ENCODE data around the gene ARHGEF25.
"Not testable (repeated sequence)": the region's sequence is repeated elsewhere in the genome, so short reads cannot be mapped to it uniquely, and the experiment has no call there.

The ARHGEF25 gene

DNA sequence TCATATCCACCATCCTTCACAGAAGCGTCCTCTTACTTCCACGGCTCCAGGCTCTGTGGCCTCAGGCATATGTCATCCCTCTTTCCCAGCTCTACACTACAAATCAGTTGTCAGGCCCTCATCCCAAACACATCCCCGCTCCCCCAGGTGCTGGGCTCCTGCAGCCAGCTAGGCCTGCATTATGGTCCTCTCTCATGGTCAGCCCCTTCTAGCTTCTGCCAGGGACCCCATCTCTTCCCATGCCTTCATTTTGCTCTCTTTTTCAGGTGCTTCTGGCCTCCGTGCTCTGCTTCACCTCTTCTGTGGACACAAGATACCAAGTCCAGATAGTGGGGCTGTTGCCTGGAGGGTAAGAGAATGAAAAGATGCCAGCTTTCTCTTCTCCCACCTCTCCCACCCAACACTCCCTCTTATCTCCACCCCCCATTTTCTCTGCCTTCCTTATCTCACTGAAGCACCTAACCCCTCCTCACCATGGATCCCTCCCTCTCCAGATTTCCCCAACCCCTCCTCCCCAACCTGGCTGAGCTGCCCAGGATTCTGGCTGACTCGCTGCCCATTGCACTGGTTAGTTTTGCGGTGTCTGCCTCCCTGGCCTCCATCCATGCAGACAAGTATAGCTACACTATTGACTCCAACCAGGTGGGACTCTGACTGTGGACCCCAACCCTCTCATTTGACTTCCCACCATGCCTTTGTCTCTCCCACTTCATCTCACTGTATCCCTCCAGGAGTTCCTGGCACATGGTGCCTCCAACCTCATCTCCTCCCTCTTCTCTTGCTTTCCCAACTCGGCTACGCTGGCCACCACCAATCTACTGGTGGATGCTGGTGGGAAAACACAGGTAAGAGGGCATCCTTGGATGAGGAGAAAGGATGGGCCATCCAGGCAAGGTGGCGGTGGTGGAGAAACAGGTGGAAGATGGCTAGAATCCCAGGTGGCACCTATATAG lies 11.3 kb downstream of the ARHGEF25 start:
- no peak for DNase-seq

DNA sequence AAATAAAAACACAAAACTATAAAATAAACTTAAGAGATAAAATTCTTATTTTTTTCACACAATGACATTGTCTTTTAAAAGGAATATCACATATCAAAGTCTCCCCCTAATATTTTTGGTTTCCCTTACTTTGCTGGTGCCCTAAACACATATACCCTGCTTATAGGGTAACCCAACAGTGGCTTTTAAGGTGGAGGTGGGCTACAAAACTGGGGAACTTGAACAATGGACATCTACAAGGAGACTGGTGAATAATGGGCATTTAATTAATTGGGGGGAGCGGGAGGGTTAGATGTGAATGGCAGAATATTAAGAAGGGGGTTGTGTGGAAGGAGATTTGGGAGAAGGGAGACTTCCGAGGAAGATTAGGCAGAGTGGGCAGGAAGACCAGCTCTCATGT lies 12.2 kb downstream of the ARHGEF25 start:
- DNase-seq, result no peak

DNA sequence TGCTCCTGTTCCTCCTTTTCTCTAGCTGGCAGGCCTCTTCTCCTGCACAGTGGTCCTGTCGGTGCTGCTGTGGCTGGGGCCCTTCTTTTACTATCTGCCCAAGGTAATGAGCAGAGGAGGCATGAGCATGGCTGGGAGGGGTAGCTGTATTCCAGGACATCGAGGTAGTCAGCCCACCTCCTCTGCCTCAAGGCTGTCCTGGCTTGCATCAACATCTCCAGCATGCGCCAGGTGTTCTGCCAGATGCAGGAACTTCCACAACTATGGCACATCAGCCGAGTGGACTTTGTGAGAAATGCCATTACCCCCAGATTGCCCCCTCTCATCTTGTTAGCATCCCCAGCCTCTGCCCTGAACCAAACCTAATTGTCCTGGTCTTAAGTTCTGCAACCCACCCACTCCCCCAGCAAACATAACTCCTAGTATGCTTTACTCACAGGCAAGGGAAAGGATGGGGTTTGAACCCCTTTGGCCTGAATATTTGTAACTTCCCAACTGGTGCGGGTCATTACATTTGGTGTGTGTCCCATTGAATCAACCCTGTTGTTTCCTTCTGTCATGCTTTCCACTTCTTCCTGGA lies 12.7 kb downstream of the ARHGEF25 start:
- no peak for DNase-seq

DNA sequence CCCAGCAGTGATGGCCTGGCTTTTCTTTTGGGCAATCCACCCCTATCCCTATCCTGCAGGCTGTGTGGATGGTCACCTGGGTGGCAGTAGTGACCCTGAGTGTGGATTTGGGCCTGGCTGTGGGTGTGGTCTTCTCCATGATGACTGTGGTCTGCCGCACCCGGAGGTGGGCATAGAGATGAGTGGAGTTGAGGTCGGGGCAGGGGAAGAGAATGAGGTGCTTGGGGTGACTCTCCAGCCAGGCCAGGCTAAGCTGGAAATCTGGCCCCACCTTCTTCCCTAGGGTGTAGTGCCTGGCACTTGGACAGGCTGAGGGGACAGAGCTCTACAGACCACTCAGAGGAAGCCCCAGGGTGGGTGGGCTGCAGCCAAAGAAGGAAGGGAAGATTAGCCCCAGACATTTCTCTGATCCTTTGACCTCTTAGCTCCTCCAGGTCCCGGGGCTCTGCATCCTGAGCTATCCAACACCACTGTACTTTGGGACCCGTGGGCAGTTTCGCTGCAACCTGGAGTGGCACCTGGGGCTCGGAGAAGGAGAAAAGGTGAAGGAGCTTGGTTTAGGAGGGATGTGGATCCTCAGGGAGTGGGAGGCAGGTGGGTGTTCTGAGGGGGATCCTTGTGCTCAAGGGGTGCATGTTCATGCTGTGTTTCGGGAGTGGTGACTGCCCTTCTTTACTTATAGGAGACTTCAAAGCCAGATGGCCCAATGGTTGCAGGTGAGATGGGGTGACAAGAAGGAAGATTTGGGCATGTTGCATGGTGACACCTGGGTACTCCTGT lies 13.4 kb downstream of the ARHGEF25 start:
- DNase-seq, result no peak

DNA sequence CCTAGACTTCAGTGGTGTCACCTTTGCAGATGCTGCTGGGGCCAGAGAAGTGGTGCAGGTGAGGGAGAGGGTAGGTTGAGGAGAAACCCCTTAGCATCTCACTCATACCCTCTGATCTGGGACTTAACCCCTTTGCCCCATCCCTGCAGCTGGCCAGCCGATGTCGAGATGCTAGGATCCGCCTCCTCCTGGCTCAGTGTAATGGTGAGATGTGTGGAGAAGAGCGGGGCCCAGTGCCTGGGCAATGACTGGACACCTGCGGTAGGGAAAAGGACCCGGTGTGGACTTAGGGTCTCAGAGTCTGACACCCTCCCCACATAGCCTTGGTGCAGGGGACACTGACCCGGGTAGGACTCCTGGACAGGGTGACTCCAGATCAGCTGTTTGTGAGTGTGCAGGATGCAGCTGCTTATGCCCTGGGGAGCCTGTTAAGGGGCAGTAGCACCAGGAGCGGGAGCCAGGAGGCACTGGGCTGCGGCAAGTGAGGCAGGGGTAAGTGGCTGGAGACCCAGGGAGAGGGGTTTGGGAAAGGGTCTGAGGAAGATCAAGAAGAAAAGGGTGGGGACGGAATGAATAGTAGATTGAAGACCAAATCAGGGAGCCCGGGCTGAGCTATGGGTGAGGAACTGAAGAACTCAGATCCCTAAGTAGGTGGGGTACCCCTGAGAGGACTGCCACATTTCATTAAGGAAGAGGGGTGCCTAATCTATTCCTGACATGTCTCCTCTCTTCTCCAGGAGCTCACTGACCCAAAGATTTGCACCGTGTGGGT lies 14.2 kb downstream of the ARHGEF25 start:
- no peak for DNase-seq

DNA sequence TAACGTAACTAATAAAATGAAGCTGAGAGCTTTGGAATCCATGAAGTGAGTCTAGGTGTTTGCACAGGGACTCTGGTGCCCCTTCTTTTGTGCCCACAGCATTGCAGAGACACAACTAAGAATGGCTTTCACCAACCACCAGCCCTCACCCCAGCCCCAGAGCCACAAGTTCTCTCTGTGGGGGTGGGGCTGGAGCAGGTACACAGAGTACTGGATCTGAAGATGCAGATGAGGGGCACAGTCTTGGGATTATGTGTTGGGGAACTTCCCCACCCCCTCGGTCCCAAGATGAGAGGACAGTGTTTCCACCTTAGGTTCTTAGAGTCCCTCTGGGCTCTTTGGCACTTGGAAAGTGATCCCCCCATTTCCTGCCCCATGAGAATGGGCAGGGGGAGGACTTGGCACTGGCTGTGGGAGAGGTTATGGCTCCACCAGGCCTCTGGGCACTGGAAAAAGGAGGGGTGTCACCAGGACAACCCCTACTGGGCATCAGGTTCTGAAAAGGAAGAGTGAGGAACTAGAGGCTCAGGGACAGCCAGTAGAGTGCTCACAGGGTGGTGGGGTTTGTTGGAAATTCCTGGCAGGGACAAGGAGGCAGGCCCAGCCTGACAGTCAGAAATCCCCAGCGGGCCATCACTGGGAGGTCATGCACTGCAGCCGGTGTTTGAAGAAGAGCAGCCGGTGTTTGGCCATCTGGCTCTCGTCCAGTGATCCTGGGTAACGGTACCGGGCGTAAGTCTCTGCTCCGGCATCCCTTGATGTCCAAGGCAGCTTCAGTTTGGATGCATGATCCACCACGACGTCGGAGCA lies 15.1 kb downstream of the ARHGEF25 start:
- DNase-seq, result no peak

DNA sequence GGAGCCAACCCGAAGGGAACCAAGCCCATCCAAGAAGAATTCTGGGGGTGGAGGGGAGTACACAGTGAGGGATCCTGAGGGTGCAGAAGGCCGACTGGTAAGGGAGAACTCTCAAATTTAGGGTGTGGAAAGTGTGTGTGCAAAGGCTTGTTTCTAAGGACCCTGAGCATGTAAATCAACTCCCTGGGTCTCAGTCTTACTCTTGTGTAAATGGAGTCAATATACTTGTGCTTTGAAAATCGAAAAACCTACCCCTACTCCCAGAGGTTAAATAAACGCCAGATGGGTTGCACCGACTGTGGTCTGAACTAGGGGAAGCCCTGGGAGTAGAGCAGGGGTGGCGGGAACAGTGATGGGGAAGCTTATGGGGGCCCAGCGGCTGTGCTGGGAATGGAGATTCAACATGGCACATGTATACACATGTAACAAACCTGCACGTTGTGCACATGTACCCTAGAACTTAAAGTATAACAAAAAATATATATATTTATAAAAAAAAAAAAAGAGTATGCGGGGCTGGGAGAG lies 15.7 kb downstream of the ARHGEF25 start:
- no peak for DNase-seq

DNA sequence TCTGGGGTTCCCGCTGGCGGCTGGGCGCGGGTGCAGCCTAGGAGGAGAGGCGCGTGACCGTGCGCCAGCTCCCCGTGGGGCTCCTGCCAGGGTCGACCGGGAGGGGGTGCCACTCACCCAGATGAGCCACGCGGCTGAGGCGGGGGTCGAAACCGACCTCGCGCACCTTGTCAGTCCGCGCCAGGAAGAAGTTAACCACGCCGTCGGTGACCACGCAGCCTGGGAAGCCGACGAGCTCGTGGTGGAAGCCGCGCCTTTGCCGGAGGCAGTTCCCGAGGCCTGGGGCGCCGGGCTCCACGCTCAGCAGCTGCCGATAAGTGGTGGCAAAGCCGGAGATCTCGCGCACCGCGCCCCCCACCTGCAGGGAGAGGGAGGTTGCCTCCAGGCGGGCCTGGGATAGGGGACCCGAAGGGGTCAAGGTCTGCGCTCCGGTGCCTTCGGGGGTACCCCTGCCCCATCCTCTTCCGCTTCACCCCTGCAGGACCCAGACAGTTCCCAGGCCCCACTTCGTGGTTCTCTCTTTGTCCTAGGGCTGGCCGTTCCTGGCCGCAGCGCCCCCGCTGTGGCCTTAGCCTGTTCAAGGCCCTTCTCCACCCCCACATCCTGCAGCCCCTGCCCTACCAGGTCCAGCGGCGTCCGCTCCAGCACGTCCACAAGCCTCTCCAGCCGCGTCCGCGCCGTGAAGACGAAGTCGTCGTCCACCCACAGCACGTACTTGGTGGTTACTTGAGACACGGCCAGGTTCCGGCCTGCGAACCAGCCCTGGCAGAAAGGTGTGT lies 16.5 kb downstream of the ARHGEF25 start:
- DNase-seq, result no peak

DNA sequence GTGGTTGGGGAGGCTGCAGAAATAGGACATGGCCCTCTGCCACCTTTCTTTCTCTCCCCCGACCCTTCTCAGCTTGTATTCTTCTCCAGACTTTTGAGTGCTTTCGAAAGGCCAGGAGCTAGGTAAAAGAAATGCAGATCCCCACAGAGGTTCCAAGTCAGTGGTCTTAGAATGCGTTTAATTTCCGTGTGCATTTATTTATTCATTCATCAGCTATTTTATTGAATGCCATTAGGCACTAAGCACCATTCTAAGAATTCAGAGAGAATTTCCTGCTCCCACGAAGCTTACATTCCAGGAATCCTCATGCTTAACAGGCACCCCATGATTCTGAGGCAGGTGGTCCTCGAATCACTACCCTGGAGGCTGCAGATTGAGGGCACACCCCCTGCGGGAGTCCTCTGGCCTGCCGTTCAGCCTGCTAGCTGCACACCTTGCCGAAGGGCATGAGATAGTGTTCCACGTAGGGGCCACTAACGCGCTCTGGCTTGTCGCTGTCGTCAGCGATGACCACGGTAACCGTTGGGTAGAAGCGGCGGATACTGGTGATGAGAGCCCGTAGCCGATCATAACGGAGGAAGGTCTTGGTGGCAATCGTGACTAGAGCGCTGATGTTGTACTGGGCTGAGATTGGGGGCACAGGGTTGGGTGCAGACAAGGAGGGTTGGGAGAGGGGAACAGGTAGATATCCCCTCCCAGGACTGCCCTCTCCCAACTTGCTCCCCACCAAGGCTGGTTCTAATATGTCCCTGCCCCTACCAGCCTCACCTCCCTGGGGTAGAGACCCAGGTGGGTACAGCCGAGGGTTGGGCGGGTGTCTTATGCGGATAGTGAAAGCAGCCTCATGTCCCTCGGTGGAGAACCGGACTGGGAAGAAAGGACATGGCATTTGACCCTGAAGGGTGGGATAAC lies 17.3 kb downstream of the ARHGEF25 start:
- no peak for DNase-seq

DNA sequence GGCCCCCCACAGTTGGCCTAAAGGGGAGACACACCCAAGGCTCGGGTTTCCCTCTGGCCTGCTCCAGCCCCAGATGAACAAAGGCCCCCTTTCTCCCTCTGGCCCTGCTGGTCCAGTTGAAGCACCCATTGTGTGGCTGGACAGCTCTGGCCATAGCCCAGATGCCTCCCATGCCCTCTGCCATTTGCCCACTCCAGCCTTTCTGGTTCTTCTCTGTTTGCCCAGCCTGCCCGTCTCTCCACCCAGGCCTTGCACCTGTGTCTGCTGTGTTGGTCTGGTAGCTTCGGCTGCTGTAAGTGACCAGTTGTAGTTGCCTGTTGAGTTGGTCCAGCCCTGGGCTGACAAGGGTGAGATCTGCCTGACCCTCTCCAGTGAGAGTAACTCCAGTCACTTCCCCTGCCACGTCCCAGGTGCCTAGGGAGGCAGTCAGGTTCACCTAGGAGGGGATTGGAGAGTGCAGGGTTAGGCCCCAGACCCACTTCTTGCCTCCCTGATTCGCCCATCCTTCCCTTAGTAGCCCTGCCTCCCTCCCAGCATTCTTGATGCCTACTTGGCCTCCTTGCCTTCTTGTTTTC lies 18.7 kb downstream of the ARHGEF25 start:
- DNase-seq, result no peak

DNA sequence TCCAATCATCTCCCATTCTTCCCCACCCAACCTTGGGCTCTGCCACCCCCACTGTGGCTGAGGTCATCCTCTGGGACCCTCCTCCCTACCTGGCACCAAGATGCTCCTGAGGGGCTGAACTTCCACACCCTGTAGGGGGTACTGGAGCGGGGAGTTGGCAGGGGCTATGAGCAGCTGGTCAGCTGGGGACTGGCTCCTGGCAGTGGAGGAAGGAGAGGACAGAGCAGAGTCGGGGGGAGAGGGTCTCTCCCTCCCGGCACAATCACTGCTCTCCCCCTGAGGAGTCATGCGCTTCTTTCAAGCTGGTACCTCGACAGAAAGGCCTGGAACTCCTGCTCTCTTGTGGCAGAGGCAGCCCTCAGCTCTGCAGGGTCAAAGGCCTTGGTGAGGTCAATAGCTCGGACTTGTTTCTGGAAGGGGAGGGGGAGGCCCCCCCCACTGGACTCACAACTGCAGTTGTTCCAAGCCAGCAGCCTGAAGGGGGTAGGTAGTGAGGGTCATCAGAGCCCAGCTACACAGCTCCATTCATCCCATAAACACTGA lies 19.7 kb downstream of the ARHGEF25 start:
- DNase-seq, result no peak

DNA sequence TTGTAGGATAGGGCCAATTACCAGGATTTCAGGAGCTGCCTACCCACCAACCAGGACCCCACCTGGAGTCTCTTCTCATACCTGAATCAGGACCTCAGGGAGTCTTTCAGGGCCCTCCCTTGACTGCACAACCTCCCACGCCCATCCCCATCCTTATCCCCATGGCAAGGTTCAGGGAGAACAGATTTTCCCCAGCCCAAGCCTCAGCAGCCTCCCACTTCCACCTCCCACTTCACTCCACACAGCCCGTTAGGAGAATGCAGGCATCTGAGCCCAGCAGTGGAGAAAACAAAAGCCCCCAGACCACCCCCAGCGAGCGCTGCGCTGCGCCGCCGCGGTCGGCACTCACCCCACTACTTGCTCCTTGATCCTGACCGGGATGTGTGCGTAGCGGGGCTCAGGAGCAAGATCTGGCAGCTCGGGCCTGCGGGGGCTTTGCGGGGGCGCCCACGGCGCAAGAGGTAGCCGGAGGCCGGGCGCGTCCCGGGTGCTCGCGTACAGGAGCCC lies 20.4 kb downstream of the ARHGEF25 start:
- DNase-seq, result no peak

DNA sequence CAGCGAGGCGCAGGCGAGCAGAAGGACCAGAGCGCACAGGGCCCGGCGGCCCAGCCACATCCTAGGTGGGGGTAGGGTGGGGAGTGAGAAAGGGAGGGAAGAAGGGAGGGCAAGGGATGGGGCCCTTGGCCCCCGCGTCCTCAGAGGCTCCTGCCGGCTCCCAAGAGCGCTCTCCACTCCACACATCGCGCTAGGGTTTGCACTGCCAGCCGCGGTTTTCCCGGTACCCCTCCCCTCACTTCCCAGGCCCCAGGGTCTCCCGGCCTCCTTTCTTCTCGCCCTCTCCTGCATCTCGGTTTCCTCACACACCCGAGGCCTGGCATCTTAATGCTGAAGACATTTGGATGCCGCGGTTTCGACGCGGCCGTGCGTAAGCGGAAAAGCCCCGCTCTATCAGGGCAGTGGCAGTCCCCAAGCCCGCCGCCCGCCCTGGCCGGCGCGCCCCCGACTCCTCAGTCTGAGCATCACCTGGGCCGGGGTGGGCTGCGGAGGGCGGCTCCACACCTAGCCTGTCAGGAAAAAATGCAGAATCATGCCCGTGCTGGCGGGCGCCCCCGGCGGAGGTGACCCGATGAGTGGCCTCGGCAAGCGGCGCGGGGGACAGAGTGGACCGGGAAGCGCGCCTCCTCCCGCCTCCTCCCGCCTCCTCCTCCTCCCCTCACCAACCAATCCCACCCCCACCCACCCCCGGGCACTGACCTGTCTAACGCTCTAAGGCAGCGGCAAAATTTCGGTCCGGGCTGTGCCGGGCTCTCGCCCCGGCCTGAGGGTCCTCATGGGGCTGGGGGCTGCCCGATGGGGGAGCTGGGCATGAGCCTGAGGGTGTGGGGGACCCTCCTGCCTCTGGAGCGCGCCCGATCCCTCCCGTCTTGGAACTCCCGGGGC lies 21.1 kb downstream of the ARHGEF25 start:
- peak; percentile 30 for DNase-seq

DNA sequence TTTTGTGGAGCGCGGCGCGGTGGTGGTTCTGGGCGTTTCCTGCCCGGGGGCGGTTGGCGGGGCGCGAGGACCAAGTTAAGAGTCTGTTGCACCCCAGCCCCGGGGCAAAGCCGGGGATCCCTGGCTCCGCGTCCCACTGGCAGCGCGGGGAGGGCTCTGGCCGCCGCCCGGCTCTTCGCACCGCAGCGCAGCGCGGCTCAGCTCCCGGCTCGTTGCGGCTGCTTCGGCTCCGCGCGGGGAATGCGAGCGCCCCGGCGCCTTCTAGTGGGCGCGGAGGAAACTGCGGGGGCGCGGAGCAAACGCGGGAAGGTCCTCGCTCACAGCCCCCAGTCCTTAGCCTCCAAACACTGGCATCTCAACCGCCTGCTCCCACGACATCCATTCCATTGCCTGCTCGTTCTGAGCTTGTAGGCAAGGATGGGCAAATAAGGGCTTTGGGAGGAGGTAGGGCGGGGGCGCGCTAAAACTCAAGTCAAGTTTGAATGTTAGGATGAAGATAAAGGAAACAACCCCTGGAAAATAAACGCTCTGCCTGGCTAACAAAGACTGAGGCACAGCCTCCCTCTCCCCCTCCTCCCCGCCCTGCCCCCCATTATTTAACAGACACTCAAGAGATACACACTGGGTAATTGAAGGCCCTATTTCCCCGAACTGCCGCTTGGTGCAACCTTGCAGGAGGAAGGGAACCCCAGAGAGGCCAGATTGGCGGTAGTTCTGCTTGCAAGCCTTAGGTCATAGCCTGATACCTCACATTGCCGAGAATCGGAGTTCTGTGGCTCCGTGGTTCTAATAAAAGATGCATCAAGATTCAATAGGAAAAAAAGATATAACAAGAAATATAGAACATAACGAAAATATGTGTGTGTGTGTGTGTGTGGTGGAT lies 22.0 kb downstream of the ARHGEF25 start, which contains the start of gene B4GALNT1:
B4GALNT1 (minus strand) TSS at position 244 of the 883 bp plus-strand sequence. CDS start 1,069 bp downstream, outside the sequence.
- DNase-seq, result peak; percentile 61

DNA sequence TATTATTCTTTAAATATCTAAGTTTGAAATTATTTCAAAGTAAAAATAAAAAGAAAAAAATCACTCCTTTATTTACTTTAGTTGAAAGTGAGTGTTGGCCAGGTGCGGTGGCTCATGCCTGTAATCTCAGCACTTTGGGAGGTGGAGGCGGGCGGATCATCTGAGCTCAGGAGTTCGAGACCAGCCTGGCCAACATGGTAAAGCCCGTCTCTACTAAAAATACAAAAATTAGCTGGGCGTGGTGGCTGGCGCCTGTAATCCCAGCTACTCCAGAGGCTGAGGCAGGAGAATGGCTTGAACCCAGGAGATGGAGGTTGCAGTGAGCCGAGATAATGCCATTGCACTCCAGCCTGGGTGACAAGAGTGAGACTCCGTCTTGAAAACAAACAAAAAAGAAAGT lies 25.5 kb downstream of the ARHGEF25 start:
- DNase-seq, result not testable (repeated sequence)

DNA sequence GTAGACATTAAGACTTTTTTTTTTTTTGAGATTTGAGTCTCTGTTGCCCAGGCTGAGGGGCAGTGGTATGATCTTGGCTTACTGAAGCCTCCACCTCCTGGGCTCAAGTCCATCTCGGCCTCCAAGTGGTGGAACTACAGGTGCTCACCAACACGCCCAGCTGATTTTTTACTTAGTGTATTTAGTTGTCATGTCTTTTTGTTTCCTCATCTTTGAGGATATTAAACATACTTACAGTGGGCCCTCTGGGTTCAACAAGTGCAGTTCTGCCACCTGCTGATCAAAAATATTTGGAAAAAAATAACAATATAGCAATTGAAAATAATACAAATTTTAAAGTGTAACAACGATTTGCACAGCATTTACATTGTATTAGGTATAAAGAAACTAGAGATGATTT lies 26.1 kb downstream of the ARHGEF25 start:
- DNase-seq, result no peak
